ENCODE results near the gene ACAD8. TPM values are rescaled to one million over a fixed set of nuclear protein-coding genes. Genes with fewer than 3 reads are reported as not detected.
A peak's percentile ranks its signal among the peaks of the same experiment; 100 is the strongest.

The ACAD8 gene
- total and polyA plus RNA-seq, 2 of the 8 experiments (the other 6 are each of a cell fraction or from before 2014, with no cell fraction given): 45.8 to 52.7 TPM

DNA sequence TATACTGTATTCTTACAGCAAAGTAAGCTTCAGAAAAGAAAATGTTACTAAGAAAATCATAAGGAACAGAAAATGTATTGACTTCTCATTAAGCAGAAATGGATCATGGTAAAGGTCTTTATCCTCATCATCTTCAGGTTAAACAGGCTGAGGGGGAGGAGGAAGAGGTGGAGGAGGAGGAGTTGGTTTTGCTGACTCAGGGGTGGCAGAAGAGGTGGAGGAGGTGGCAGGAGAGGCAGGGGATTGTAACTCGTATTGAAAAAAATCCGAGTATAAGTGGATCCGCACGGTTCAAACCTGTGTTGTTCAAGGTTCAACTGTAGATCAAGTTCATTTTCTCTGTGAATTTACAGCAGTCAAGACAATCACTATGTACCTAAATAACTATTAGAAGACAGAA is 35.8 kb downstream of the ACAD8 start:
- Histone ChIP-seq H2BK15ac (ENCODE audit: low read length) (no peak overlapping the region), H2BK12ac (ENCODE audit: low read depth, low read length) (no peak overlapping the region), H2AK5ac (ENCODE audit: low read depth, low read length) (no peak overlapping the region), H3K23ac (ENCODE audit: insufficient read length) (no peak overlapping the region), H2BK20ac (ENCODE audit: low read length) (no peak overlapping the region), H3K9ac (replicated peaks in 1 of 4; ENCODE audit: extremely low read depth in 1 of 4, low read depth in 3 of 4, low read length in 3 of 4) (no peak overlapping the region), H2BK5ac (ENCODE audit: low read depth, low read length) (no peak overlapping the region), H3K23me2 (ENCODE audit: low read depth, low read length) (no peaks in the 10 kb centered on the region), H2BK120ac (replicated peaks; ENCODE audit: low read depth, low read length) (no peak overlapping the region), H3K27me3 (replicated peaks in 1 of 4; ENCODE audit: control insufficient read depth in 3 of 4, extremely low read depth in 1 of 4, insufficient read depth in 3 of 4, low read length in 3 of 4) (no peaks in the 10 kb centered on the region; a peak in 1 of 7 replicates), H4K8ac (ENCODE audit: extremely low read depth, insufficient read depth, low read length) (no peak overlapping the region), H3K4me1 (replicated peaks in 1 of 4; ENCODE audit: control insufficient read depth in 3 of 4, insufficient read depth in 4 of 4, low read length in 3 of 4) (no peaks in the 10 kb centered on the region; a peak in 1 of 7 replicates), H3K4ac (replicated peaks; ENCODE audit: insufficient read length, low read depth, low read length) (no peak overlapping the region), H3K36me3 (ENCODE audit: control insufficient read depth in 2 of 4, insufficient read depth in 4 of 4, low read length in 3 of 4) (peaks cover 4 to 15% (median 10%) of the 10 kb centered on the region in 4 experiments; a peak in 6 of 8 replicates), H3K18ac (ENCODE audit: extremely low read depth, low read length) (no peak overlapping the region), H3K56ac (replicated peaks; ENCODE audit: insufficient read length, low read depth, low read length) (no peak overlapping the region), H3K79me2 (ENCODE audit: control insufficient read depth in 1 of 2, insufficient read depth in 2 of 2, low read length in 2 of 2) (no peaks in the 10 kb centered on the region), H3K79me1 (ENCODE audit: low read depth, low read length) (no peaks in the 10 kb centered on the region), H4K91ac (replicated peaks; ENCODE audit: insufficient read length, low read length) (no peak overlapping the region), H3K27ac (ENCODE audit: low read depth, low read length) (no peak overlapping the region), H4K20me1 (replicated peaks in 1 of 2; ENCODE audit: control insufficient read depth in 1 of 2, insufficient read depth in 2 of 2, low read length in 2 of 2) (no peaks in the 10 kb centered on the region), H3K9me3 (ENCODE audit: insufficient read depth in 2 of 2, low read depth in 1 of 2, low read length in 1 of 2) (no peaks in the 10 kb centered on the region), H2AFZ (ENCODE audit: low read length) (no peak overlapping the region), H3K4me2 (ENCODE audit: insufficient read depth in 1 of 2, low read depth in 2 of 2, low read length in 2 of 2) (no peak overlapping the region), H3K14ac (ENCODE audit: insufficient read length) (no peak overlapping the region), H4K5ac (ENCODE audit: insufficient read length, low read depth, low read length) (no peak overlapping the region), H3K4me3 (ENCODE audit: extremely low read depth in 1 of 4, insufficient read depth in 2 of 4, low read depth in 3 of 4, low read length in 4 of 4) (no peak overlapping the region)
- CTCF ChIA-PET (ENCODE audit: partially characterized antibody): interaction anchor here (1.3 to 4.3 kb wide), 4 partner anchors 11 to 27 kb away, joined by 3 to 26 read pairs (median 9); no protein-coding TSS in a partner anchor
- POLR2A ChIA-PET (ENCODE audit: partially characterized antibody): interaction anchor here (1.2 to 6.0 kb wide), 4 partner anchors 8 to 21 kb away, joined by 3 to 42 read pairs (median 6); partner anchors contain the start of gene GLB1L3
- WGBS, 2 experiments (ENCODE audit: extremely low coverage in 1 of 2, insufficient coverage in 1 of 2, insufficient read length in 1 of 2, insufficient replicate concordance in 2 of 2, low coverage in 1 of 2, low lambda C conversion rate in 2 of 2, missing lambda C conversion rate in 1 of 2): 77% methylated on average over 4 of the region's 4 CpGs; no CpG with 5 or more reads in 1 of the 2 experiments
- DNase-seq (ENCODE audit: low read depth in 1 of 2, low spot score in 2 of 2): no peak
- no peak for FAIRE-seq
- TF ChIP-seq CHD1 (IDR thresholded peaks at IDR 0.05; ENCODE audit: low read depth, low read length): no peak
- no peak for TF ChIP-seq RBBP5 (IDR thresholded peaks at IDR 0.05; ENCODE audit: borderline replicate concordance, low read depth, low read length)
- TF ChIP-seq RFX5 (IDR thresholded peaks at IDR 0.05; ENCODE audit: borderline replicate concordance, low read depth, low read length): no peak
- peak; percentile 69 for TF ChIP-seq MAFK (IDR thresholded peaks at IDR 0.05; ENCODE audit: low read depth, low read length)
- TF ChIP-seq SAP30 (IDR thresholded peaks at IDR 0.05; ENCODE audit: insufficient read depth, insufficient replicate concordance, low read length): no peak

All from H1 (cell line).